Measurements from ENCODE around the gene PLEKHG1. TPM values are rescaled to one million over a fixed set of nuclear protein-coding genes. Genes with fewer than 3 reads are reported as not detected.

Gene PLEKHG1
- total and polyA plus RNA-seq, 2 experiments from 2014 or later: 0.89 to 2.5 TPM

DNA sequence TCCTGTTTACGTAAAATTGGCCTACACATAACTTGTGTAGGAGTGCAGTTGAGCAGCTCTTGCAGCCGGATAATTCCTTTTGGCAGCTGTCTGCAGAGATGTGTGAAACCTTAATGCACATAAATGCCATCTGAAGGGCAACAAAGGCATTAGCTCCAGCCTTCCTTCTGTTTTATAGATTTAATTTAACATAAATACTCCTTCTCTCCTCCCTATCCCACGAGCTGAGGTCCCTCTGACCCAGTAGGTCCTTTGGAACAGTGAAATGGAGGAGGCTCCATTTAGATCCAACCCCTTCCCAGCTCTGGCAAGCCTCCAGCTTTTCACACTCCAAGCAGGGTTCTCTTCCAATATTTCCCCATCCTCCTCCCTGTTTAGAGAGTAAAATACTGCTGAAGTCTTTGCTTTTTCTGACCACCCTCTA is 6.5 kb downstream of the PLEKHG1 start:
- no peaks in the 10 kb centered on the region for H3F3A ChIP-seq (replicated peaks; ENCODE audit: low read depth)
- H3K4me3 ChIP-seq: no peak overlapping the region
- no peaks in the 10 kb centered on the region for H3K79me2 ChIP-seq (replicated peaks; ENCODE audit: insufficient read depth)
- TF ChIP-seq STAT1 (IDR thresholded peaks at IDR 0.05; ENCODE audit: unreplicated experiment): no peak
- TF ChIP-seq ZNF462 (CRISPR knock-in tag; IDR thresholded peaks at IDR 0.05): no peak
- no peak for TF ChIP-seq CREB1 (CRISPR knock-in tag; IDR thresholded peaks at IDR 0.05; ENCODE audit: low read depth)
- no peak for TF ChIP-seq CTCF (conservative IDR thresholded peaks at IDR 0.05; ENCODE audit: low read depth in 2 of 2)
- TF ChIP-seq POLR2AphosphoS5 (IDR thresholded peaks at IDR 0.05; ENCODE audit: low read depth): no peak
- no peak for TF ChIP-seq JUNB (IDR thresholded peaks at IDR 0.05; ENCODE audit: unreplicated experiment)
- no peak for TF ChIP-seq ZNF331 (CRISPR knock-in tag; IDR thresholded peaks at IDR 0.05; ENCODE audit: low read depth)
- TF ChIP-seq EZH2 (IDR thresholded peaks at IDR 0.05; ENCODE audit: low read depth, unreplicated experiment): no peak
- TF ChIP-seq ETS1 (IDR thresholded peaks at IDR 0.05): no peak
- TF ChIP-seq EZH2phosphoT487 (IDR thresholded peaks at IDR 0.05; ENCODE audit: unreplicated experiment): no peak
- TF ChIP-seq ZNF114 (CRISPR knock-in tag; IDR thresholded peaks at IDR 0.05): no peak
- TF ChIP-seq, protein P1, sequence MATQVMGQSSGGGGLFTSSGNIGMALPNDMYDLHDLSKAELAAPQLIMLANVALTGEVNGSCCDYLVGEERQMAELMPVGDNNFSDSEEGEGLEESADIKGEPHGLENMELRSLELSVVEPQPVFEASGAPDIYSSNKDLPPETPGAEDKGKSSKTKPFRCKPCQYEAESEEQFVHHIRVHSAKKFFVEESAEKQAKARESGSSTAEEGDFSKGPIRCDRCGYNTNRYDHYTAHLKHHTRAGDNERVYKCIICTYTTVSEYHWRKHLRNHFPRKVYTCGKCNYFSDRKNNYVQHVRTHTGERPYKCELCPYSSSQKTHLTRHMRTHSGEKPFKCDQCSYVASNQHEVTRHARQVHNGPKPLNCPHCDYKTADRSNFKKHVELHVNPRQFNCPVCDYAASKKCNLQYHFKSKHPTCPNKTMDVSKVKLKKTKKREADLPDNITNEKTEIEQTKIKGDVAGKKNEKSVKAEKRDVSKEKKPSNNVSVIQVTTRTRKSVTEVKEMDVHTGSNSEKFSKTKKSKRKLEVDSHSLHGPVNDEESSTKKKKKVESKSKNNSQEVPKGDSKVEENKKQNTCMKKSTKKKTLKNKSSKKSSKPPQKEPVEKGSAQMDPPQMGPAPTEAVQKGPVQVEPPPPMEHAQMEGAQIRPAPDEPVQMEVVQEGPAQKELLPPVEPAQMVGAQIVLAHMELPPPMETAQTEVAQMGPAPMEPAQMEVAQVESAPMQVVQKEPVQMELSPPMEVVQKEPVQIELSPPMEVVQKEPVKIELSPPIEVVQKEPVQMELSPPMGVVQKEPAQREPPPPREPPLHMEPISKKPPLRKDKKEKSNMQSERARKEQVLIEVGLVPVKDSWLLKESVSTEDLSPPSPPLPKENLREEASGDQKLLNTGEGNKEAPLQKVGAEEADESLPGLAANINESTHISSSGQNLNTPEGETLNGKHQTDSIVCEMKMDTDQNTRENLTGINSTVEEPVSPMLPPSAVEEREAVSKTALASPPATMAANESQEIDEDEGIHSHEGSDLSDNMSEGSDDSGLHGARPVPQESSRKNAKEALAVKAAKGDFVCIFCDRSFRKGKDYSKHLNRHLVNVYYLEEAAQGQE (IDR thresholded peaks at IDR 0.05; ENCODE audit: unreplicated experiment): no peak
- no peak for TF ChIP-seq NANOG (IDR thresholded peaks at IDR 0.05; ENCODE audit: borderline replicate concordance)
- no peaks in the 10 kb centered on the region for H3K36me3 ChIP-seq (ENCODE audit: insufficient read depth)
- H3K4me2 ChIP-seq: no peak overlapping the region
- no peaks in the 10 kb centered on the region for H3K36me3 Mint-ChIP-seq (ENCODE audit: low read depth)
- peaks cover 5% of the 10 kb centered on the region; the same call in 1 of the 2 replicates for H3K4me1 ChIP-seq (ENCODE audit: insufficient read depth)
- ATAC-seq (no peak), DNase-seq (ENCODE audit: low spot score) (no peak)
- peaks cover 11% of the 10 kb centered on the region; the same call in 2 of the 3 replicates for H3K4me1 Mint-ChIP-seq
- H3K4me3 Mint-ChIP-seq: no peak overlapping the region
- H3K27me3 ChIP-seq (ENCODE audit: insufficient read depth): peaks cover 24% of the 10 kb centered on the region
- no peaks in the 10 kb centered on the region for H3K9me2 ChIP-seq (ENCODE audit: insufficient read depth)
- H4K20me1 ChIP-seq (replicated peaks; ENCODE audit: insufficient read depth): no peaks in the 10 kb centered on the region
- H3K9me3 Mint-ChIP-seq: no peaks in the 10 kb centered on the region
- no peak overlapping the region; the same call in 1 of the 2 replicates for H3K27ac Mint-ChIP-seq
- H2AFZ ChIP-seq: no peak overlapping the region
- H3K27ac ChIP-seq (ENCODE audit: low read depth): no peak overlapping the region
- peaks cover 15% of the 10 kb centered on the region for H3K27me3 Mint-ChIP-seq (ENCODE audit: insufficient read depth, low read depth, poor library complexity)
